HEK293 (cell line): ENCODE measurements around the gene COA6.

Source experiments
- GLIS2 ChIP-seq: fragments of 450-650 bp; formaldehyde crosslinking; IDR thresholded peaks from 2 replicates; pipeline ENCODE4 v1.5.1; 2016; ENCODE audit warnings: missing biosample characterization, missing genetic modification characterization
- KLF10 ChIP-seq: fragments of 450-650 bp; IDR thresholded peaks from 2 replicates; pipeline ENCODE4 v1.5.1; 2018; ENCODE audit warnings: missing biosample characterization, mild to moderate bottlenecking, missing genetic modification characterization
- MYNN ChIP-seq: fragments of 450-650 bp; formaldehyde crosslinking; IDR thresholded peaks from 2 replicates; pipeline ENCODE4 v1.5.1; 2016; ENCODE audit warnings: missing biosample characterization, missing genetic modification characterization, borderline replicate concordance
- SCRT2 ChIP-seq: fragments of 450-650 bp; formaldehyde crosslinking; IDR thresholded peaks from 2 replicates; pipeline ENCODE4 v1.5.1; 2016; ENCODE audit warnings: missing biosample characterization, missing genetic modification characterization
- SP2 ChIP-seq: fragments of 450-650 bp; formaldehyde crosslinking; IDR thresholded peaks from 2 replicates; pipeline ENCODE4 v1.5.1; 2016; ENCODE audit warnings: missing biosample characterization, missing genetic modification characterization
- ZBTB20 ChIP-seq: fragments of 450-650 bp; formaldehyde crosslinking; IDR thresholded peaks from 2 replicates; pipeline ENCODE4 v1.5.1; 2016; ENCODE audit warnings: missing biosample characterization, missing genetic modification characterization
- ZFHX2 ChIP-seq: fragments of 450-650 bp; formaldehyde crosslinking; conservative IDR thresholded peaks from 2 replicates; pipeline ENCODE4 v1.5.1; 2016; ENCODE audit warnings: missing biosample characterization, missing genetic modification characterization
- ZNF121 ChIP-seq: fragments of 450-650 bp; formaldehyde crosslinking; IDR thresholded peaks from 2 replicates; pipeline ENCODE4 v1.5.1; 2016; ENCODE audit warnings: missing biosample characterization, missing genetic modification characterization
- ZNF138 ChIP-seq: fragments of 450-650 bp; formaldehyde crosslinking; IDR thresholded peaks from 2 replicates; pipeline ENCODE4 v1.5.1; 2016; ENCODE audit warnings: missing biosample characterization, missing genetic modification characterization, borderline replicate concordance
- ZNF169 ChIP-seq: fragments of 450-650 bp; formaldehyde crosslinking; IDR thresholded peaks from 2 replicates; pipeline ENCODE4 v1.5.1; 2016; ENCODE audit warnings: missing biosample characterization, missing genetic modification characterization
- ZNF335 ChIP-seq: fragments of 450-650 bp; formaldehyde crosslinking; conservative IDR thresholded peaks from 2 replicates; pipeline ENCODE4 v1.5.1; 2016; ENCODE audit warnings: missing biosample characterization, missing genetic modification characterization
- ZNF366 ChIP-seq: fragments of 450-650 bp; formaldehyde crosslinking; conservative IDR thresholded peaks from 2 replicates; pipeline ENCODE4 v1.5.1; 2016; ENCODE audit warnings: missing biosample characterization, missing genetic modification characterization
- ZNF394 ChIP-seq: fragments of 450-650 bp; formaldehyde crosslinking; IDR thresholded peaks from 2 replicates; pipeline ENCODE4 v1.5.1; 2016; ENCODE audit warnings: missing biosample characterization, missing genetic modification characterization, mild to moderate bottlenecking, moderate library complexity, borderline replicate concordance
- ZNF423 ChIP-seq: fragments of 450-650 bp; formaldehyde crosslinking; IDR thresholded peaks from 2 replicates; pipeline ENCODE4 v1.5.1; 2016; ENCODE audit warnings: missing biosample characterization, missing genetic modification characterization
- ZNF529 ChIP-seq: fragments of 450-650 bp; formaldehyde crosslinking; IDR thresholded peaks from 2 replicates; pipeline ENCODE4 v1.5.1; 2017; ENCODE audit warnings: missing genetic modification characterization, missing biosample characterization; ENCODE audit not compliant: insufficient replicate concordance
- ZNF558 ChIP-seq: fragments of 450-650 bp; formaldehyde crosslinking; IDR thresholded peaks from 2 replicates; pipeline ENCODE4 v1.5.1; 2016; ENCODE audit warnings: missing biosample characterization, missing genetic modification characterization
- ZNF621 ChIP-seq: fragments of 450-650 bp; formaldehyde crosslinking; IDR thresholded peaks from 2 replicates; pipeline ENCODE4 v1.5.1; 2017; ENCODE audit warnings: missing biosample characterization, missing genetic modification characterization
- ZNF623 ChIP-seq: fragments of 450-650 bp; formaldehyde crosslinking; IDR thresholded peaks from 2 replicates; pipeline ENCODE4 v1.5.1; 2016; ENCODE audit warnings: missing biosample characterization, missing genetic modification characterization
- ZNF776 ChIP-seq: fragments of 450-650 bp; formaldehyde crosslinking; IDR thresholded peaks from 2 replicates; pipeline ENCODE4 v1.5.0; 2017; ENCODE audit warnings: missing biosample characterization, missing genetic modification characterization, borderline replicate concordance
- ZSCAN23 ChIP-seq: fragments of 450-650 bp; formaldehyde crosslinking; IDR thresholded peaks from 2 replicates; pipeline ENCODE4 v1.5.1; 2016; ENCODE audit warnings: missing biosample characterization, missing genetic modification characterization
- TF ChIP-seq, protein P1 (sequence below): fragments of 450-650 bp; formaldehyde crosslinking; IDR thresholded peaks from 2 replicates; pipeline ENCODE4 v1.5.1; 2017; ENCODE audit warnings: missing biosample characterization, mild to moderate bottlenecking, missing genetic modification characterization, moderate library complexity
- TF ChIP-seq, protein P2 (sequence below): fragments of 450-650 bp; formaldehyde crosslinking; IDR thresholded peaks from 2 replicates; pipeline ENCODE4 v1.5.1; 2016; ENCODE audit warnings: missing biosample characterization, missing genetic modification characterization, borderline replicate concordance
- TF ChIP-seq, protein P3 (sequence below): fragments of 450-650 bp; formaldehyde crosslinking; IDR thresholded peaks from 2 replicates; pipeline ENCODE4 v1.5.1; 2016; ENCODE audit warnings: missing biosample characterization, missing genetic modification characterization
- TF ChIP-seq, protein P4 (sequence below): fragments of 450-650 bp; formaldehyde crosslinking; IDR thresholded peaks from 2 replicates; pipeline ENCODE4 v1.5.1; 2016; ENCODE audit warnings: missing biosample characterization, missing genetic modification characterization
- TF ChIP-seq, protein P5 (sequence below): fragments of 450-650 bp; formaldehyde crosslinking; IDR thresholded peaks from 2 replicates; pipeline ENCODE4 v1.5.1; 2016; ENCODE audit warnings: missing biosample characterization, missing genetic modification characterization

Gene COA6

DNA sequence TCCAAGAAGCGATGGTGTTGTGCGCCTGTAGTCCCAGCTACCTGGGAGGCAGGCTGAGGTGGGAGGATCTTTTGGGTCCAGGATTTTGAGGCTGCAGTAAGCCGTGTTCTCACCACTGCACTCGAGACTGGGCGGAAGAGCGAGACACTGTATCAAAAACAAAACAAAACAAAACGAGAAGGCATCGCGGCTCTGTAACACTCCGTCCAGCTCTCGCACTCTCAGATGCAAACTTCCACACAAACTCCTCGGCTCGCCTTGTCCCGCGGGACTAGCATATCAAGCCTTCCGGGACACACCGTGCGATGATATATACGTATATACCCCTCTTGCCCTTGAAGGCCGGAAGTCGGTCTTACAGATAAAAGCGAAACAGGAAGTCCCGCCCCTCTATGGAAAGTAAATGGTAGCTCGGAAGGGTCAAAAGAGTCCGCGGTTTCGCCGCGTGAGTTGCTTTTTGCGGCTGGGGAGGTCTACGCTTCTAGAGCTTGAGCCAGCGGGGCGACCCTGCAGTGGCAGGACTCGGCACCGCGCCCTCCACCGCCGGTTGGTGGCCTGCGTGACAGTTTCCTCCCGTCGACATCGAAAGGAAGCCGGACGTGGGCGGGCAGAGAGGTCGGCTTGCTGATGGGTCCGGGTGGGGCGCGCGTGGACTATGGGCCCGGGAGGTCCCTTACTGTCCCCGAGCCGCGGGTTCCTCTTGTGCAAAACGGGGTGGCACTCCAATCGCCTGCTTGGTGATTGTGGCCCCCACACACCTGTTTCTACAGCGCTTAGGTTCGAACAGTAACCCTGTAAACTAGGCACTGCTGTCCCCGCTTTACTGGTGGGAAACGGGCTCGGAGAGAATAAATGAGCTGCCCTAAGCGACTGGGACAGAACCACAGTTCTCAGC is at the start of gene COA6 (continued):
- TF ChIP-seq ZNF529 (tag by site-specific recombination) (no peak), ZNF621 (no peak), ZNF121 (tag by site-specific recombination) (peak; percentile 95), GLIS2 (tag by site-specific recombination) (peak; percentile 87), ZFHX2 (peak; percentile 97), ZNF776 (tag by site-specific recombination) (no peak), ZNF423 (tag by site-specific recombination) (peak; percentile 62), KLF10 (tag by site-specific recombination) (peak; percentile 41; the same call in 1 of the 2 replicates), ZNF335 (tag by site-specific recombination) (peak; percentile 99), ZNF558 (tag by site-specific recombination) (no peak; the same call in 1 of the 2 replicates), ZBTB20 (tag by site-specific recombination) (peak; percentile 89), ZNF394 (tag by site-specific recombination) (peak; percentile 66), MYNN (tag by site-specific recombination) (no peak; the same call in 1 of the 2 replicates), SCRT2 (tag by site-specific recombination) (peak; percentile 80), ZSCAN23 (tag by site-specific recombination) (peak; percentile 59; the same call in 1 of the 2 replicates), SP2 (tag by site-specific recombination) (peak; percentile 92), ZNF169 (tag by site-specific recombination) (no peak), ZNF138 (tag by site-specific recombination) (no peak), ZNF366 (tag by site-specific recombination) (peak; percentile 64; the same call in 1 of the 2 replicates), ZNF623 (tag by site-specific recombination) (peak; percentile 7; the same call in 1 of the 2 replicates)
- TF ChIP-seq, protein P1, sequence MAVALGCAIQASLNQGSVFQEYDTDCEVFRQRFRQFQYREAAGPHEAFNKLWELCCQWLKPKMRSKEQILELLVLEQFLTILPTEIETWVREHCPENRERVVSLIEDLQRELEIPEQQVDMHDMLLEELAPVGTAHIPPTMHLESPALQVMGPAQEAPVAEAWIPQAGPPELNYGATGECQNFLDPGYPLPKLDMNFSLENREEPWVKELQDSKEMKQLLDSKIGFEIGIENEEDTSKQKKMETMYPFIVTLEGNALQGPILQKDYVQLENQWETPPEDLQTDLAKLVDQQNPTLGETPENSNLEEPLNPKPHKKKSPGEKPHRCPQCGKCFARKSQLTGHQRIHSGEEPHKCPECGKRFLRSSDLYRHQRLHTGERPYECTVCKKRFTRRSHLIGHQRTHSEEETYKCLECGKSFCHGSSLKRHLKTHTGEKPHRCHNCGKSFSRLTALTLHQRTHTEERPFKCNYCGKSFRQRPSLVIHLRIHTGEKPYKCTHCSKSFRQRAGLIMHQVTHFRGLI (tag by site-specific recombination) = peak; percentile 63
- TF ChIP-seq, protein P2, sequence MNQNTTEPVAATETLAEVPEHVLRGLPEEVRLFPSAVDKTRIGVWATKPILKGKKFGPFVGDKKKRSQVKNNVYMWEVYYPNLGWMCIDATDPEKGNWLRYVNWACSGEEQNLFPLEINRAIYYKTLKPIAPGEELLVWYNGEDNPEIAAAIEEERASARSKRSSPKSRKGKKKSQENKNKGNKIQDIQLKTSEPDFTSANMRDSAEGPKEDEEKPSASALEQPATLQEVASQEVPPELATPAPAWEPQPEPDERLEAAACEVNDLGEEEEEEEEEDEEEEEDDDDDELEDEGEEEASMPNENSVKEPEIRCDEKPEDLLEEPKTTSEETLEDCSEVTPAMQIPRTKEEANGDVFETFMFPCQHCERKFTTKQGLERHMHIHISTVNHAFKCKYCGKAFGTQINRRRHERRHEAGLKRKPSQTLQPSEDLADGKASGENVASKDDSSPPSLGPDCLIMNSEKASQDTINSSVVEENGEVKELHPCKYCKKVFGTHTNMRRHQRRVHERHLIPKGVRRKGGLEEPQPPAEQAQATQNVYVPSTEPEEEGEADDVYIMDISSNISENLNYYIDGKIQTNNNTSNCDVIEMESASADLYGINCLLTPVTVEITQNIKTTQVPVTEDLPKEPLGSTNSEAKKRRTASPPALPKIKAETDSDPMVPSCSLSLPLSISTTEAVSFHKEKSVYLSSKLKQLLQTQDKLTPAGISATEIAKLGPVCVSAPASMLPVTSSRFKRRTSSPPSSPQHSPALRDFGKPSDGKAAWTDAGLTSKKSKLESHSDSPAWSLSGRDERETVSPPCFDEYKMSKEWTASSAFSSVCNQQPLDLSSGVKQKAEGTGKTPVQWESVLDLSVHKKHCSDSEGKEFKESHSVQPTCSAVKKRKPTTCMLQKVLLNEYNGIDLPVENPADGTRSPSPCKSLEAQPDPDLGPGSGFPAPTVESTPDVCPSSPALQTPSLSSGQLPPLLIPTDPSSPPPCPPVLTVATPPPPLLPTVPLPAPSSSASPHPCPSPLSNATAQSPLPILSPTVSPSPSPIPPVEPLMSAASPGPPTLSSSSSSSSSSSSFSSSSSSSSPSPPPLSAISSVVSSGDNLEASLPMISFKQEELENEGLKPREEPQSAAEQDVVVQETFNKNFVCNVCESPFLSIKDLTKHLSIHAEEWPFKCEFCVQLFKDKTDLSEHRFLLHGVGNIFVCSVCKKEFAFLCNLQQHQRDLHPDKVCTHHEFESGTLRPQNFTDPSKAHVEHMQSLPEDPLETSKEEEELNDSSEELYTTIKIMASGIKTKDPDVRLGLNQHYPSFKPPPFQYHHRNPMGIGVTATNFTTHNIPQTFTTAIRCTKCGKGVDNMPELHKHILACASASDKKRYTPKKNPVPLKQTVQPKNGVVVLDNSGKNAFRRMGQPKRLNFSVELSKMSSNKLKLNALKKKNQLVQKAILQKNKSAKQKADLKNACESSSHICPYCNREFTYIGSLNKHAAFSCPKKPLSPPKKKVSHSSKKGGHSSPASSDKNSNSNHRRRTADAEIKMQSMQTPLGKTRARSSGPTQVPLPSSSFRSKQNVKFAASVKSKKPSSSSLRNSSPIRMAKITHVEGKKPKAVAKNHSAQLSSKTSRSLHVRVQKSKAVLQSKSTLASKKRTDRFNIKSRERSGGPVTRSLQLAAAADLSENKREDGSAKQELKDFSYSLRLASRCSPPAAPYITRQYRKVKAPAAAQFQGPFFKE = no peak
- TF ChIP-seq, protein P3, sequence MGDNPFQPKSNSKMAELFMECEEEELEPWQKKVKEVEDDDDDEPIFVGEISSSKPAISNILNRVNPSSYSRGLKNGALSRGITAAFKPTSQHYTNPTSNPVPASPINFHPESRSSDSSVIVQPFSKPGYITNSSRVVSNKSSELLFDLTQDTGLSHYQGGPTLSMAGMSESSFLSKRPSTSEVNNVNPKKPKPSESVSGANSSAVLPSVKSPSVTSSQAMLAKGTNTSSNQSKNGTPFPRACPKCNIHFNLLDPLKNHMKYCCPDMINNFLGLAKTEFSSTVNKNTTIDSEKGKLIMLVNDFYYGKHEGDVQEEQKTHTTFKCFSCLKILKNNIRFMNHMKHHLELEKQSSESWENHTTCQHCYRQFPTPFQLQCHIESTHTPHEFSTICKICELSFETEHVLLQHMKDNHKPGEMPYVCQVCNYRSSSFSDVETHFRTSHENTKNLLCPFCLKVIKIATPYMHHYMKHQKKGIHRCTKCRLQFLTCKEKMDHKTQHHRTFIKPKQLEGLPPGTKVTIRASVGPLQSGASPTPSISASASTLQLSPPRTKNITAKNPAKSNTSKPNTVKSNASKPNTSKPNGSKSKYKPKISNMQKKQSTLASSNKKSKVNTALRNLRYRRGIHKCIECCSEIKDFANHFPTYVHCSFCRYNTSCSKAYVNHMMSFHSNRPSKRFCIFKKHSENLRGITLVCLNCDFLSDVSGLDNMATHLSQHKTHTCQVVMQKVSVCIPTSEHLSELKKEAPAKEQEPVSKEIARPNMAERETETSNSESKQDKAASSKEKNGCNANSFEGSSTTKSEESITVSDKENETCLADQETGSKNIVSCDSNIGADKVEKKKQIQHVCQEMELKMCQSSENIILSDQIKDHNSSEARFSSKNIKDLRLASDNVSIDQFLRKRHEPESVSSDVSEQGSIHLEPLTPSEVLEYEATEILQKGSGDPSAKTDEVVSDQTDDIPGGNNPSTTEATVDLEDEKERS (tag by site-specific recombination) = peak; percentile 35; the same call in 1 of the 2 replicates
- TF ChIP-seq, protein P4, sequence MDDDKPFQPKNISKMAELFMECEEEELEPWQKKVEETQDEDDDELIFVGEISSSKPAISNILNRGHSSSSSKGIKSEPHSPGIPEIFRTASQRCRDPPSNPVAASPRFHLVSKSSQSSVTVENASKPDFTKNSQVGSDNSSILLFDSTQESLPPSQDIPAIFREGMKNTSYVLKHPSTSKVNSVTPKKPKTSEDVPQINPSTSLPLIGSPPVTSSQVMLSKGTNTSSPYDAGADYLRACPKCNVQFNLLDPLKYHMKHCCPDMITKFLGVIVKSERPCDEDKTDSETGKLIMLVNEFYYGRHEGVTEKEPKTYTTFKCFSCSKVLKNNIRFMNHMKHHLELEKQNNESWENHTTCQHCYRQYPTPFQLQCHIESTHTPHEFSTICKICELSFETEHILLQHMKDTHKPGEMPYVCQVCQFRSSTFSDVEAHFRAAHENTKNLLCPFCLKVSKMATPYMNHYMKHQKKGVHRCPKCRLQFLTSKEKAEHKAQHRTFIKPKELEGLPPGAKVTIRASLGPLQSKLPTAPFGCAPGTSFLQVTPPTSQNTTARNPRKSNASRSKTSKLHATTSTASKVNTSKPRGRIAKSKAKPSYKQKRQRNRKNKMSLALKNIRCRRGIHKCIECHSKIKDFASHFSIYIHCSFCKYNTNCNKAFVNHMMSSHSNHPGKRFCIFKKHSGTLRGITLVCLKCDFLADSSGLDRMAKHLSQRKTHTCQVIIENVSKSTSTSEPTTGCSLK (tag by site-specific recombination) = no peak
- TF ChIP-seq, protein P5, sequence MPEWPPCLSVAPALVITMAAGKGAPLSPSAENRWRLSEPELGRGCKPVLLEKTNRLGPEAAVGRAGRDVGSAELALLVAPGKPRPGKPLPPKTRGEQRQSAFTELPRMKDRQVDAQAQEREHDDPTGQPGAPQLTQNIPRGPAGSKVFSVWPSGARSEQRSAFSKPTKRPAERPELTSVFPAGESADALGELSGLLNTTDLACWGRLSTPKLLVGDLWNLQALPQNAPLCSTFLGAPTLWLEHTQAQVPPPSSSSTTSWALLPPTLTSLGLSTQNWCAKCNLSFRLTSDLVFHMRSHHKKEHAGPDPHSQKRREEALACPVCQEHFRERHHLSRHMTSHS (tag by site-specific recombination) = no peak; the same call in 1 of the 2 replicates
